NB4 (cell line): ENCODE results near the gene NRP2.

ENCODE experiments used
- DNase-seq: peaks from one replicate; pipeline ENCODE4 v3.0.0; 2010; ENCODE audit warnings: low read depth
- H3K4me3 ChIP-seq: one replicate; pipeline ENCODE4 v1.5.1; 2011; ENCODE audit warnings: mild to moderate bottlenecking, low read depth, low read length, moderate library complexity
- MYC ChIP-seq: IDR thresholded peaks from 2 replicates; pipeline ENCODE4 v1.6.1; 2011; ENCODE audit warnings: low read depth, low read length
- POLR2A ChIP-seq: IDR thresholded peaks from 2 replicates; pipeline ENCODE4 v1.6.1; 2011; ENCODE audit warnings: mild to moderate bottlenecking; ENCODE audit not compliant: insufficient read length; ENCODE audit errors: extremely low read depth
- TF ChIP-seq, protein P1 (sequence below): IDR thresholded peaks from one replicate; pipeline ENCODE4 v1.5.1; 2012; ENCODE audit warnings: low read depth, low read length
- TF ChIP-seq, protein P2 (sequence below): IDR thresholded peaks from 2 replicates; pipeline ENCODE4 v1.6.1; 2011; ENCODE audit warnings: low read depth, low read length

Gene NRP2

DNA sequence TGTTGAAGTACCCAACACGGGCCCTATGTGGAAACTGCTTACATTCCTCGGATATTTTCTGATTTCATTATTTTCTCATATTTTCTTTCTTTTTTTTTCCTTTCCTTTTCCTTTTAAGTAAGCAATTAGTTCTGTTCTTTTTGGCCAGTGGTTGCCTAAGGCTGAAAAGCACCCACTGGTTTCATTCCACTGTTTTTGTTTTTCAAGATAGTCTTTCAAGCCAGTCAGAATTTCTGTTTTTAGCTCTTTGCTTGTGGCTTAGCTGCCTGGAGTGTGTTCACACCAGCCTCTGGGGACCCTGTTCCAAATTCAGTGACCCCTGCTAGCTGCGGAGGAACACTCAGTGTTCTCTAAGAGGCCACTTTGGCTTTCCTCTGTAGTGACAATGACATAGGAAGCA is 73.6 kb downstream of the NRP2 start:
- TF ChIP-seq POLR2A (no peak), MYC (no peak)
- TF ChIP-seq, protein P1, sequence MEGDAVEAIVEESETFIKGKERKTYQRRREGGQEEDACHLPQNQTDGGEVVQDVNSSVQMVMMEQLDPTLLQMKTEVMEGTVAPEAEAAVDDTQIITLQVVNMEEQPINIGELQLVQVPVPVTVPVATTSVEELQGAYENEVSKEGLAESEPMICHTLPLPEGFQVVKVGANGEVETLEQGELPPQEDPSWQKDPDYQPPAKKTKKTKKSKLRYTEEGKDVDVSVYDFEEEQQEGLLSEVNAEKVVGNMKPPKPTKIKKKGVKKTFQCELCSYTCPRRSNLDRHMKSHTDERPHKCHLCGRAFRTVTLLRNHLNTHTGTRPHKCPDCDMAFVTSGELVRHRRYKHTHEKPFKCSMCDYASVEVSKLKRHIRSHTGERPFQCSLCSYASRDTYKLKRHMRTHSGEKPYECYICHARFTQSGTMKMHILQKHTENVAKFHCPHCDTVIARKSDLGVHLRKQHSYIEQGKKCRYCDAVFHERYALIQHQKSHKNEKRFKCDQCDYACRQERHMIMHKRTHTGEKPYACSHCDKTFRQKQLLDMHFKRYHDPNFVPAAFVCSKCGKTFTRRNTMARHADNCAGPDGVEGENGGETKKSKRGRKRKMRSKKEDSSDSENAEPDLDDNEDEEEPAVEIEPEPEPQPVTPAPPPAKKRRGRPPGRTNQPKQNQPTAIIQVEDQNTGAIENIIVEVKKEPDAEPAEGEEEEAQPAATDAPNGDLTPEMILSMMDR: no peak
- TF ChIP-seq, protein P2, sequence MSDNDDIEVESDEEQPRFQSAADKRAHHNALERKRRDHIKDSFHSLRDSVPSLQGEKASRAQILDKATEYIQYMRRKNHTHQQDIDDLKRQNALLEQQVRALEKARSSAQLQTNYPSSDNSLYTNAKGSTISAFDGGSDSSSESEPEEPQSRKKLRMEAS: no peak
- no peak overlapping the region for H3K4me3 ChIP-seq
- no peak for DNase-seq

DNA sequence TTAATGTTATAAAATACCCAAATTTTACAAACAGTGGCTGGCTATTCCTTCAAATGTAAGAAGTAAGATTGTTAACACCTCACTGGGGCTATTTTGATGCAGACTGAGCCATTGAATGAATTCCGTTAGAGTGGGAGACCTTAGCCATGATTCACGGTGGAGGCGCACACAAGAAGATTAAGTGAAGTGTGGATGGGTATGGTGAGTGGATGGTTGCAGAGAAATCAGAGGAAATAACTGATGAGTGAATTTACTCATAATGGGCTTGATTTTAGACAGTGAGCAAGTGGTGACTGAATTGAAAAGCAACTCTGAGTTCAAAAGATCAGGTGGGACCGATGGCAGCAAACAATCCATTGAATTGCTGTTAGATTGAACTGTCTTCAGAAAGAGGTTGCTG is 75.0 kb downstream of the NRP2 start:
- no peak overlapping the region for H3K4me3 ChIP-seq
- no peak for DNase-seq
- TF ChIP-seq POLR2A (no peak), MYC (no peak)
- TF ChIP-seq, protein P2: no peak
- TF ChIP-seq, protein P1: no peak

DNA sequence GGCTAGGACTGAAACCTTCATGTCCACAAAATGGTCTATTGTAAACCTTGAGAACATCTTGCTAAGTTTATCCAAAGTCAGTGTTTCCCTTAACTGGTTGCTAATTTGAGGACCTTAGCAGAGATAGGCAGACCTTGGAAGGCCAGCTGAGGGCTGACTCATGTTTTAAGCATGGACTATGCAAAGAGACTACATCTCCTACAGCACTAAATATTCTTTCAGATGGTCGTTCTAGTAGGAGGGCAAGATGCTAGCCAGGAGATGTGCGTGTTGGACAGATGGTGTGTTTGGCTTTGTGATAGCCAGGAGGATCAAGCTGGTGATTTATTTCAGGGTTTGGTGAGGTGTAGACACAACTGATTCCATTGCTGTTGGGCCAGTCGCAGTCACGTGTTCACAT is 75.8 kb downstream of the NRP2 start:
- no peak for TF ChIP-seq POLR2A
- TF ChIP-seq, protein P2: no peak
- TF ChIP-seq MYC: no peak
- TF ChIP-seq, protein P1: no peak
- DNase-seq: no peak
- no peak overlapping the region for H3K4me3 ChIP-seq

DNA sequence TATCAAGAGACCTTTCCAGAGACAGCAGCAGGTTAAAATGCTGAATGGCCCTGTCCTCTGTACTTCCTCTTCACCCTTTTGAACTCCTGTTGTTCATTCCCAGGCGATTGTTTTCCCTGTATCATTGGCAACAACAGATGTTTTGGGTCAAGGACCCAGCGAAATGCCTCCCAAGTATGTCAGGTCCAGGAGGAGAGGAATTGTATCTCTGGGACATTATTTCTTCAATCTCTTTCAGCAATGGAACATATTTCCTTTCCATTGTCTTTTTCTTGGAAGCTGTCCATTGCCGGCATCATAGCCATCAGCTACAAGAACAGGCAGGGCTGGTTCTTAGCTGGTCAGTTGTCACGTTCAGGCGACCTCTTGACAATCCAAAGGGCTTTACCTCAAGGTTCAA is 76.2 kb downstream of the NRP2 start:
- no peak for DNase-seq
- TF ChIP-seq, protein P2: no peak
- TF ChIP-seq, protein P1: no peak
- TF ChIP-seq MYC (no peak), POLR2A (no peak)
- no peak overlapping the region for H3K4me3 ChIP-seq

DNA sequence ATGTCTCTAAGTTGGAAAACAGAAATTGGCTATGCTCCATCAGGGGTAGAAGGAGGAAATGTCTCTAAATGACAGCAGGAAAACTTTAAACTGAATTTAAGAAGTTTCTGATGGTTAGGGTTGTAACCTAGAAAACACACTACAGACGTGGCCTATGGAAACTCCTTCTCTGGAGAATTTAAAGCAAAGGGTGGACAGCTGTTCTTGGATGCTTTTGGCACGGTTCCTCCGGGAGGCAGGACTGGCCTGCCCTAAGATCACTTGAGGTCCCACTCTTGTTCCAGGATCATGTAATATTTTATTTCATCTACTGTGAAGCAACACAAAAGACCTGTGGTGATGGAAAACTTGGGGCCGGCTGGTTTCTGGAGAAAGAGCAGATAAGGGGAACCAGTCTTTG is 77.0 kb downstream of the NRP2 start:
- DNase-seq: no peak
- no peak overlapping the region for H3K4me3 ChIP-seq
- TF ChIP-seq MYC: no peak
- TF ChIP-seq, protein P1: no peak
- TF ChIP-seq POLR2A: no peak
- TF ChIP-seq, protein P2: no peak

DNA sequence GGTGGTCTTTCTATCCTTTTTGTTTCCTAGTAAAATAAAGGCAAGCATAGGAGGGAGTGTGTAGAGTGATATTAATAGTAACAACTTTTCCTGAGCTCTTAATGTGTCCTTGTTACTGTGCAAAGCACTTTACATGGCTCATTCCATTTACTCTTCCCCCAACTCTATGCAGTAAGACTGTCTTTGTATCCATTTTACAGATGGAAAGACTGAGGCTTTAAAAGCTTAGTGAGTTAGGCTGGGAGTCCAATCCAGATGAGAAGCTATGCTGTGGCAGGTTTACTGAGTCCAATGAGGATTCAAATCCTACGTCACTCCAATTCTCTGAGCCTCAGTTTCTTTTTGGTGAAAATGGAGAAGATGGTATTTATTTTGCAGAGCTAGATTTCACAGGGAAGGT is 77.4 kb downstream of the NRP2 start:
- no peak overlapping the region for H3K4me3 ChIP-seq
- no peak for TF ChIP-seq POLR2A
- TF ChIP-seq, protein P1: no peak
- TF ChIP-seq, protein P2: no peak
- TF ChIP-seq MYC: no peak
- DNase-seq: no peak
